Trophoblast cell (in vitro differentiated cells and primary cell): ENCODE results near the gene TMEM232.

Source experiments
- DNase-seq, 2 donors: peaks; one replicate each; pipeline ENCODE4 v3.0.0-alpha.2; 2016
- H2AFZ ChIP-seq: 2 replicates; pipeline ENCODE4 v1.6.1; 2013; ENCODE audit warnings: low read length, moderate library complexity, mild to moderate bottlenecking; ENCODE audit not compliant: insufficient read depth, poor library complexity
- H2AK5ac ChIP-seq: 2 replicates; pipeline ENCODE4 v1.6.1; 2013; ENCODE audit warnings: mild to moderate bottlenecking, low read length
- H2BK120ac ChIP-seq: 2 replicates; pipeline ENCODE4 v1.6.1; 2013; ENCODE audit warnings: low read length, mild to moderate bottlenecking, moderate library complexity; ENCODE audit not compliant: insufficient read depth, poor library complexity
- H2BK12ac ChIP-seq: 2 replicates; pipeline ENCODE4 v1.6.1; 2013; ENCODE audit warnings: mild to moderate bottlenecking, low read length, moderate library complexity
- H2BK5ac ChIP-seq: 2 replicates; pipeline ENCODE4 v1.6.1; 2013; ENCODE audit warnings: low read length, low read depth, moderate library complexity, mild to moderate bottlenecking; ENCODE audit not compliant: poor library complexity
- H3K14ac ChIP-seq: 2 replicates; pipeline ENCODE4 v1.6.1; 2013; ENCODE audit warnings: mild to moderate bottlenecking, low read length
- H3K18ac ChIP-seq: 2 replicates; pipeline ENCODE4 v1.6.1; 2013; ENCODE audit warnings: mild to moderate bottlenecking, low read length
- H3K23ac ChIP-seq: 2 replicates; pipeline ENCODE4 v1.6.1; 2013; ENCODE audit warnings: low read length
- H3K27ac ChIP-seq: 2 replicates; pipeline ENCODE4 v1.5.1; 2013; ENCODE audit warnings: low read depth, mild to moderate bottlenecking, inconsistent platforms, low read length, moderate library complexity
- H3K27me3 ChIP-seq: 2 replicates; pipeline ENCODE4 v1.6.1; 2013; ENCODE audit warnings: inconsistent platforms, mild to moderate bottlenecking, low read length, moderate library complexity; ENCODE audit not compliant: insufficient read depth
- H3K36me3 ChIP-seq, 2 experiments: 1 replicate in 1 of 2; 2 replicates in 1 of 2; pipeline ENCODE4 v1.6.1; 2013; ENCODE audit warnings: low read length in 2 of 2, mild to moderate bottlenecking in 2 of 2, moderate library complexity in 1 of 2; ENCODE audit not compliant: insufficient read depth in 2 of 2, control insufficient read depth in 1 of 2
- H3K4ac ChIP-seq: 2 replicates; pipeline ENCODE4 v1.6.1; 2013; ENCODE audit warnings: low read depth, mild to moderate bottlenecking, low read length, moderate library complexity
- H3K4me1 ChIP-seq, 2 experiments: 1 replicate in 1 of 2; 2 replicates in 1 of 2; pipeline ENCODE4 v1.6.1; 2013; ENCODE audit warnings: low read length in 2 of 2, mild to moderate bottlenecking in 2 of 2, moderate library complexity in 1 of 2; ENCODE audit not compliant: insufficient read depth in 2 of 2, control insufficient read depth in 1 of 2
- H3K4me2 ChIP-seq: 2 replicates; pipeline ENCODE4 v1.6.1; 2013; ENCODE audit warnings: inconsistent platforms, mild to moderate bottlenecking, low read length, moderate library complexity
- H3K4me3 ChIP-seq: 2 replicates; pipeline ENCODE4 v1.5.1; 2013; ENCODE audit warnings: mild to moderate bottlenecking, low read depth, low read length, inconsistent platforms
- H3K79me1 ChIP-seq: one replicate; pipeline ENCODE4 v1.6.1; 2013; ENCODE audit warnings: low read length
- H3K79me2 ChIP-seq: 2 replicates; pipeline ENCODE4 v1.6.1; 2013; ENCODE audit warnings: low read length, mild to moderate bottlenecking; ENCODE audit not compliant: control insufficient read depth, insufficient read depth, poor library complexity
- H3K9ac ChIP-seq: 2 replicates; pipeline ENCODE4 v1.6.1; 2013; ENCODE audit warnings: mild to moderate bottlenecking, low read length
- H3K9me3 ChIP-seq: 2 replicates; pipeline ENCODE4 v1.6.1; 2013; ENCODE audit warnings: low read depth, mild to moderate bottlenecking, control low read depth, inconsistent platforms, low read length; ENCODE audit not compliant: insufficient read depth
- H4K12ac ChIP-seq: 2 replicates; pipeline ENCODE4 v1.6.1; 2013; ENCODE audit warnings: low read depth, mild to moderate bottlenecking, low read length, moderate library complexity
- H4K8ac ChIP-seq: 2 replicates; pipeline ENCODE4 v1.6.1; 2013; ENCODE audit warnings: low read depth, mild to moderate bottlenecking, low read length, moderate library complexity
- H4K91ac ChIP-seq: one replicate; pipeline ENCODE4 v1.6.1; 2013; ENCODE audit warnings: low read depth, mild to moderate bottlenecking, low read length, moderate library complexity
- WGBS: extraction: QIAGEN DNeasy Blood & Tissue Kit; methylation state at CpG from one replicate; pipeline ENCODE4 v1.1.7; 2013; ENCODE audit warnings: missing lambda C conversion rate; ENCODE audit not compliant: insufficient read length, insufficient coverage; ENCODE audit errors: extremely low coverage; 5-methylcytosine and 5-hydroxymethylcytosine counted together

Gene TMEM232

DNA sequence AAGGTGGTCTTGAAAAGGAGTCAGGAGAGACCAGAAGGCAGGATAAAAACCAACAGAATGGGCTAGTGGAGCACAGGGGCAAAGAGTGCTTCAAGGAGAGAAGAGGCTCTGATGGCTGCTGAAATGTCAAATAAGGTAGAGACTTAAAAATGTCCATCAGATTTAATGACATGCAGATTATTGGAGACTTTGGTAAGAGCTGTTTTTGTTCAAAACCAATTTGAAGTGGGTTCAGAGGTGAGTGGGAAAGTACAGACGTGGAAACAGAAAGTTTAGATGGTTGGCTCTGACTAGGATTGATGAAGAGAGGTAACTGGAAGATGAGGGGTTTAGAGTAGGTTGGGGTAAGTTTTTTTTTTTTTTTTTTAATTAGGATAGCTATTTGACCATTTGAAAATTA, 26.5 kb upstream of the TMEM232 start:
- H4K91ac ChIP-seq: no peak overlapping the region
- peaks cover 0 to 2% of the 10 kb centered on the region in 2 experiments for H3K36me3 ChIP-seq
- no peak overlapping the region for H3K27ac ChIP-seq
- H2BK12ac ChIP-seq: no peak overlapping the region
- no peak for DNase-seq
- H3K4me3 ChIP-seq: no peak overlapping the region
- H3K4me1 ChIP-seq: no peaks in the 10 kb centered on the region
- H3K23ac ChIP-seq: no peak overlapping the region
- H2BK120ac ChIP-seq: no peak overlapping the region
- H3K14ac ChIP-seq: no peak overlapping the region
- no CpG with 5 or more reads among the region's 1 CpG for WGBS
- no peaks in the 10 kb centered on the region for H3K9me3 ChIP-seq
- H3K4me2 ChIP-seq: no peak overlapping the region
- no peaks in the 10 kb centered on the region for H3K79me1 ChIP-seq
- no peak overlapping the region for H3K18ac ChIP-seq
- no peak overlapping the region for H3K9ac ChIP-seq
- H4K12ac ChIP-seq: no peak overlapping the region
- H3K27me3 ChIP-seq: no peaks in the 10 kb centered on the region
- H4K8ac ChIP-seq: no peak overlapping the region
- H2AFZ ChIP-seq: no peak overlapping the region
- no peak overlapping the region for H2AK5ac ChIP-seq
- H3K4ac ChIP-seq: no peak overlapping the region
- H3K79me2 ChIP-seq: no peaks in the 10 kb centered on the region
- no peak overlapping the region for H2BK5ac ChIP-seq

GRCh38 chr5:110751902-110752762, 25.7 kb upstream of the TMEM232 start:
- Histone ChIP-seq H3K79me1 (no peaks in the 10 kb centered on the region), H3K4me2 (no peak overlapping the region), H2BK120ac (no peak overlapping the region), H3K4me1 (no peaks in the 10 kb centered on the region), H3K4me3 (no peak overlapping the region), H3K27me3 (no peaks in the 10 kb centered on the region), H2AK5ac (no peak overlapping the region), H3K79me2 (no peaks in the 10 kb centered on the region), H4K8ac (no peak overlapping the region), H4K91ac (no peak overlapping the region), H2BK5ac (no peak overlapping the region), H4K12ac (no peak overlapping the region), H3K18ac (no peak overlapping the region), H3K9ac (no peak overlapping the region), H3K9me3 (no peaks in the 10 kb centered on the region), H3K27ac (no peak overlapping the region), H2BK12ac (no peak overlapping the region), H2AFZ (no peak overlapping the region), H3K36me3 (peaks cover 0 to 2% of the 10 kb centered on the region in 2 experiments), H3K23ac (no peak overlapping the region), H3K4ac (no peak overlapping the region), H3K14ac (no peak overlapping the region)
- no peak for DNase-seq
- 100% methylated on average over 1 of the region's 8 CpGs for WGBS

- H3K18ac ChIP-seq: peak within 1 kb of the TSS; percentile 79
- H3K27ac ChIP-seq: peak within 1 kb of the TSS; percentile 54
- peak within 1 kb of the TSS; percentile 96 for H3K9ac ChIP-seq
- H2AK5ac ChIP-seq: no peak within 1 kb of the TSS
- H3K79me2 ChIP-seq: peaks cover 3% of the 10 kb centered on the region
- H3K14ac ChIP-seq: peak within 1 kb of the TSS; percentile 85
- peak within 1 kb of the TSS; percentile 99 for H3K4me3 ChIP-seq
- peaks cover 7% of the 10 kb centered on the region for H3K79me1 ChIP-seq
- H2AFZ ChIP-seq: peak within 1 kb of the TSS; percentile 98
- H4K12ac ChIP-seq: peak within 1 kb of the TSS; percentile 73
- no CpG with 5 or more reads among the region's 62 CpGs for WGBS
- H2BK12ac ChIP-seq: no peak within 1 kb of the TSS
- H3K4me1 ChIP-seq: peaks cover 0 to 2% of the 10 kb centered on the region in 2 experiments
- no peaks in the 10 kb centered on the region for H3K9me3 ChIP-seq
- no peak within 1 kb of the TSS for H3K23ac ChIP-seq
- H3K4ac ChIP-seq: peak within 1 kb of the TSS; percentile 52
- H2BK120ac ChIP-seq: peak within 1 kb of the TSS; percentile 59
- DNase-seq: peak; percentile 78 to 89
- H3K36me3 ChIP-seq: no peaks in the 10 kb centered on the region
- H4K8ac ChIP-seq: peak within 1 kb of the TSS; percentile 97
- H2BK5ac ChIP-seq: peak within 1 kb of the TSS; percentile 47
- H4K91ac ChIP-seq: peak within 1 kb of the TSS; percentile 62
- H3K4me2 ChIP-seq: peak within 1 kb of the TSS; percentile 97
- no peaks in the 10 kb centered on the region for H3K27me3 ChIP-seq
Measured at GRCh38 chr5:110738812-110739651, 12.6 kb upstream of the TMEM232 start, which contains the start of gene SLC25A46. SLC25A46 (plus strand) TSS chr5:110739007; CDS start chr5:110739120, 113 bp downstream.

DNA sequence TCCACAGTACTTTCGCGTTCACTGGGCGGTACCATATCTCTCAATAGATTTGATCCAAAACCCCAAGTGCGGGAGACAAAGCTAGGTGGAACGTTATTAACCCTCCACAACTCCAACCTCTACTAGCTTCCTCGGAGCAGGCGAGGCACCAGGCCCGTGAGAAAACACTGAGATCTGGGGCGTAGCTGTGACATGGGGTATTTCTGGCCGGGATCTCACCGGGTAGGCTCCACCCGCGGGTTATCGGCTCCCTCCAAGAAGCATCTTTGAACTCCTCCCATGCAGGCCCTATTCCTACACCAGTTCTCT, 12.0 kb upstream of the TMEM232 start:
- H4K8ac ChIP-seq: peak overlapping the region; percentile 89
- no peaks in the 10 kb centered on the region for H3K27me3 ChIP-seq
- no peak overlapping the region for H2BK5ac ChIP-seq
- WGBS: no CpG with 5 or more reads among the region's 14 CpGs
- peak overlapping the region; percentile 98 for H2AFZ ChIP-seq
- H3K36me3 ChIP-seq: no peaks in the 10 kb centered on the region
- peaks cover 7% of the 10 kb centered on the region for H3K79me1 ChIP-seq
- H3K4me2 ChIP-seq: peak overlapping the region; percentile 97
- H3K14ac ChIP-seq: peak overlapping the region; percentile 2
- no peak overlapping the region for H3K18ac ChIP-seq
- H3K4me3 ChIP-seq: peak overlapping the region; percentile 99
- no peak overlapping the region for H3K27ac ChIP-seq
- peak overlapping the region; percentile 6 for H4K12ac ChIP-seq
- no peaks in the 10 kb centered on the region for H3K9me3 ChIP-seq
- H3K4me1 ChIP-seq: peaks cover 0 to 2% of the 10 kb centered on the region in 2 experiments
- H3K23ac ChIP-seq: no peak overlapping the region
- DNase-seq: no peak
- H2AK5ac ChIP-seq: no peak overlapping the region
- no peak overlapping the region for H2BK120ac ChIP-seq
- peak overlapping the region; percentile 39 for H4K91ac ChIP-seq
- H3K4ac ChIP-seq: no peak overlapping the region
- H3K79me2 ChIP-seq: peaks cover 3% of the 10 kb centered on the region
- peak overlapping the region; percentile 73 for H3K9ac ChIP-seq
- H2BK12ac ChIP-seq: no peak overlapping the region
